Fibroblast of skin of right biceps (primary cell): ENCODE results near the gene KCNQ4.

Experiments used
- DNase-seq: peaks from one replicate; pipeline ENCODE4 v3.0.0-alpha.2; 2013

KCNQ4 gene

GRCh38 chr1:40780678-40781607 is 2.6 kb upstream of the KCNQ4 start:
- no peak for DNase-seq

GRCh38 chr1:40781608-40781971 is 2.0 kb upstream of the KCNQ4 start:
- DNase-seq = no peak

GRCh38 chr1:40782371-40782956 is 1.1 kb upstream of the KCNQ4 start:
- DNase-seq = no peak

- DNase-seq = no peak
Observed at GRCh38 chr1:40784141-40784770, 669 bp downstream of the KCNQ4 start.

GRCh38 chr1:40784771-40785151 is 1.2 kb downstream of the KCNQ4 start:
- DNase-seq = no peak

- DNase-seq = no peak
Observed at GRCh38 chr1:40785446-40785845, 1.9 kb downstream of the KCNQ4 start.

- DNase-seq = no peak
Observed at GRCh38 chr1:40786171-40786994, 2.8 kb downstream of the KCNQ4 start.

GRCh38 chr1:40786995-40787705 is 3.6 kb downstream of the KCNQ4 start:
- DNase-seq = no peak

- DNase-seq = no peak
Observed at GRCh38 chr1:40787737-40788560, 4.4 kb downstream of the KCNQ4 start.

GRCh38 chr1:40788561-40789341 is 5.2 kb downstream of the KCNQ4 start:
- DNase-seq = no peak

- DNase-seq = no peak
Observed at GRCh38 chr1:40789342-40789598, 5.7 kb downstream of the KCNQ4 start.

- DNase-seq = no peak
Observed at GRCh38 chr1:40789661-40790430, 6.3 kb downstream of the KCNQ4 start.

- DNase-seq = no peak
Observed at GRCh38 chr1:40792036-40792435, 8.4 kb downstream of the KCNQ4 start.

- no peak for DNase-seq
Observed at GRCh38 chr1:40793617-40794016, 10.0 kb downstream of the KCNQ4 start.

- no peak for DNase-seq
Observed at GRCh38 chr1:40794048-40794447, 10.5 kb downstream of the KCNQ4 start.

GRCh38 chr1:40794974-40795715 is 11.6 kb downstream of the KCNQ4 start:
- no peak for DNase-seq

- no peak for DNase-seq
Observed at GRCh38 chr1:40795811-40796586, 12.4 kb downstream of the KCNQ4 start.

GRCh38 chr1:40796939-40797667 is 13.5 kb downstream of the KCNQ4 start:
- DNase-seq = no peak
